ENCODE data around the gene MFSD11.

- TF ChIP-seq JUND (IDR thresholded peaks at IDR 0.05): no peak
- TF ChIP-seq CTCF (IDR thresholded peaks at IDR 0.05 in 2 of 3, conservative IDR thresholded peaks at IDR 0.05 in 1 of 3; ENCODE audit: borderline replicate concordance in 1 of 3, insufficient read depth in 1 of 3, low read depth in 2 of 3, low read length in 2 of 3): no peak
- no peak for TF ChIP-seq ZBTB33 (IDR thresholded peaks at IDR 0.05; ENCODE audit: extremely low read depth, insufficient replicate concordance, low read length)
- no peak for TF ChIP-seq EZH2 (IDR thresholded peaks at IDR 0.05)
- no peak for TF ChIP-seq REST (IDR thresholded peaks at IDR 0.05; ENCODE audit: low read depth)
- no peak for TF ChIP-seq CEBPB (IDR thresholded peaks at IDR 0.05; ENCODE audit: low read depth)
- TF ChIP-seq RAD21 (IDR thresholded peaks at IDR 0.05; ENCODE audit: low read depth): no peak
Measured at GRCh38 chr17:76742958-76743357, 5.0 kb downstream of the MFSD11 start.

Data from HCT116 (cell line).